Prostate gland (tissue), 2 donors: ENCODE measurements around the gene NEK1. TPM values are rescaled to one million over a fixed set of nuclear protein-coding genes. Genes with fewer than 3 reads are reported as not detected.

Experiments
- DNase-seq: peaks from one replicate; pipeline ENCODE4 v3.0.0-alpha.2; 2019; ENCODE audit warnings: low spot score
- H3K27ac ChIP-seq, 2 donors: fragments of 200-600 bp; sonication (generic); 2 replicates each; pipeline ENCODE4 v1.5.1; 2017 to 2019
- H3K27me3 ChIP-seq: fragments of 200-600 bp; sonication (generic); replicated peaks from 2 replicates; pipeline ENCODE4 v1.5.1; 2019; ENCODE audit not compliant: insufficient read depth
- H3K36me3 ChIP-seq, 2 donors: fragments of 200-600 bp; sonication (generic); 1 replicate in 1 of 2; 2 replicates in 1 of 2; pipeline versions ENCODE4 v1.5.1 to v1.8.1; 2017 to 2019
- H3K4me1 ChIP-seq: fragments of 200-600 bp; sonication (generic); replicated peaks from 2 replicates; pipeline ENCODE4 v1.5.1; 2019
- H3K4me3 ChIP-seq, 2 donors: fragments of 200-600 bp; sonication (generic); 2 replicates each; pipeline ENCODE4 v1.5.1; 2017 to 2019
- H3K9me3 ChIP-seq: fragments of 200-600 bp; sonication (generic); 2 replicates; pipeline ENCODE4 v1.5.1; 2017
- CTCF ChIP-seq, 4 experiments: fragments of 200-600 bp in 2 of 4; fragments of 450-650 bp in 2 of 4; sonication (generic) in 2 of 4; IDR thresholded peaks; 1 replicate in 3 of 4; 2 replicates in 1 of 4; pipeline ENCODE4 v1.5.1; 2016 to 2019; ENCODE audit warnings: antibody characterized with exemption in 4 of 4, mild to moderate bottlenecking in 2 of 4, moderate library complexity in 2 of 4
- POLR2A ChIP-seq: fragments of 450-650 bp; IDR thresholded peaks from one replicate; pipeline ENCODE4 v1.6.1; 2016; ENCODE audit warnings: antibody characterized with exemption, mild to moderate bottlenecking
- POLR2AphosphoS5 ChIP-seq: sonication (generic); formaldehyde crosslinking; IDR thresholded peaks from one replicate; pipeline ENCODE4 v1.6.1; 2017; ENCODE audit warnings: antibody characterized with exemption
- WGBS: methylation state at CpG from one replicate; pipeline ENCODE4 v1.1.5; 2018; 5-methylcytosine and 5-hydroxymethylcytosine counted together
- intact Hi-C: fragments of 100-400 bp; cut with DNase I; formaldehyde crosslinking; loops from one replicate; pipeline ENCODE4 v1.14.2; 2022
- total RNA-seq, 2 donors: library from RNA; depleted of rRNA; stranded (reverse); fragments of >200 nt; gene quantifications; one replicate each; pipeline ENCODE4 v1.1.0, GENCODE V29; 2016

The NEK1 gene
- total RNA-seq, 2 donors from 2014 or later: 5.0 to 17.6 TPM

- no peaks in the 10 kb centered on the region for H3K27me3 ChIP-seq
- no peaks in the 10 kb centered on the region for H3K36me3 ChIP-seq
- TF ChIP-seq POLR2A (no peak), CTCF (IDR thresholded peaks at IDR 0.05) (no peak), POLR2AphosphoS5 (no peak)
- intact Hi-C loops: no loop called here
- no peaks in the 10 kb centered on the region for H3K4me1 ChIP-seq
- H3K9me3 ChIP-seq: no peaks in the 10 kb centered on the region
- DNase-seq: no peak
- H3K27ac ChIP-seq: no peak overlapping the region
- H3K4me3 ChIP-seq: no peak overlapping the region
Measured at GRCh38 chr4:169640261-169640870, 28.0 kb upstream of the NEK1 start.

- no peaks in the 10 kb centered on the region for H3K9me3 ChIP-seq
- DNase-seq: peak; percentile 62
Measured at GRCh38 chr4:169634975-169635374, 22.6 kb upstream of the NEK1 start.

GRCh38 chr4:169632896-169633295 lies 20.5 kb upstream of the NEK1 start:
- Histone ChIP-seq H3K9me3 (no peaks in the 10 kb centered on the region), H3K4me1 (no peaks in the 10 kb centered on the region), H3K27me3 (no peaks in the 10 kb centered on the region), H3K36me3 (no peaks in the 10 kb centered on the region), H3K27ac (no peak overlapping the region), H3K4me3 (no peak overlapping the region)
- TF ChIP-seq CTCF (IDR thresholded peaks at IDR 0.05) (no peak), POLR2AphosphoS5 (no peak), POLR2A (no peak)
- no peak for DNase-seq
- intact Hi-C loops: no loop called here
- WGBS: 92% methylated on average over 11 of the region's 11 CpGs

More at GRCh38 chr4:169634975-169635374, 22.6 kb upstream of the NEK1 start:
- intact Hi-C loops: no loop called here
- WGBS: 39% methylated on average over 1 of the region's 1 CpG
- peak; percentile 90 for TF ChIP-seq POLR2AphosphoS5
- no peak for TF ChIP-seq POLR2A
- peak overlapping the region; percentile 17 to 42 for H3K27ac ChIP-seq
- H3K4me1 ChIP-seq: no peaks in the 10 kb centered on the region
- H3K36me3 ChIP-seq: no peaks in the 10 kb centered on the region
- no peak overlapping the region for H3K4me3 ChIP-seq
- H3K27me3 ChIP-seq: no peaks in the 10 kb centered on the region

- DNase-seq: no peak
- no peaks in the 10 kb centered on the region for H3K36me3 ChIP-seq
- H3K27ac ChIP-seq: no peak overlapping the region
- TF ChIP-seq POLR2AphosphoS5: no peak
- no peak for TF ChIP-seq CTCF (IDR thresholded peaks at IDR 0.05)
- no peak for TF ChIP-seq POLR2A
- no peaks in the 10 kb centered on the region for H3K4me1 ChIP-seq
- 100% methylated on average over 3 of the region's 3 CpGs for WGBS
- no peaks in the 10 kb centered on the region for H3K27me3 ChIP-seq
- H3K4me3 ChIP-seq: no peak overlapping the region
- intact Hi-C loops: no loop called here
- H3K9me3 ChIP-seq: no peaks in the 10 kb centered on the region
Measured at GRCh38 chr4:169630069-169630468, 17.7 kb upstream of the NEK1 start.

GRCh38 chr4:169628579-169628978 lies 16.2 kb upstream of the NEK1 start:
- Histone ChIP-seq H3K27ac (no peak overlapping the region), H3K4me3 (no peak overlapping the region), H3K9me3 (no peaks in the 10 kb centered on the region), H3K27me3 (no peaks in the 10 kb centered on the region), H3K4me1 (no peaks in the 10 kb centered on the region), H3K36me3 (no peaks in the 10 kb centered on the region)
- no peak for TF ChIP-seq POLR2A
- no peak for TF ChIP-seq POLR2AphosphoS5
- TF ChIP-seq CTCF (IDR thresholded peaks at IDR 0.05): no peak
- intact Hi-C loops: loop anchor here (10.0 kb wide), 1 partner anchor 396 kb away; the partner anchor contains the start of gene MFAP3L
- 91% methylated on average over 2 of the region's 2 CpGs for WGBS
- DNase-seq: no peak
